ENCODE measurements around the gene MOB4.

Gene MOB4

GRCh38 chr2:197591339-197592072, 75.6 kb downstream of the MOB4 start:
- no peak for DNase-seq (ENCODE audit: low read depth in 2 of 2)

GRCh38 chr2:197596766-197597165, 80.9 kb downstream of the MOB4 start:
- no peak for DNase-seq (ENCODE audit: low read depth in 2 of 2)

GRCh38 chr2:197597166-197597565, 81.3 kb downstream of the MOB4 start:
- no peak for DNase-seq (ENCODE audit: low read depth in 2 of 2)

- no peak for DNase-seq (ENCODE audit: low read depth in 2 of 2)
Measured at GRCh38 chr2:197598450-197598849, 82.6 kb downstream of the MOB4 start.

- peak; percentile 8 for DNase-seq (ENCODE audit: low read depth in 2 of 2)
Measured at GRCh38 chr2:197599285-197599965, 83.6 kb downstream of the MOB4 start.

- no peak for DNase-seq (ENCODE audit: low read depth in 2 of 2)
Measured at GRCh38 chr2:197600306-197600705, 84.4 kb downstream of the MOB4 start.

GRCh38 chr2:197601726-197602125, 85.9 kb downstream of the MOB4 start:
- DNase-seq (ENCODE audit: low read depth in 2 of 2), result no peak
